Ovary (tissue), 3 donors: ENCODE results near the gene SERTM2.

Source experiments
- EP300 ChIP-seq: sonication (generic); formaldehyde crosslinking; IDR thresholded peaks from one replicate; pipeline ENCODE4 v1.6.1; 2017; ENCODE audit warnings: antibody characterized with exemption
- POLR2A ChIP-seq: fragments of 450-650 bp; IDR thresholded peaks from one replicate; pipeline ENCODE4 v1.6.1; 2017; ENCODE audit warnings: antibody characterized with exemption, mild to moderate bottlenecking, moderate library complexity
- TF ChIP-seq, protein P1 (sequence below), 3 donors: fragments of 450-650 bp in 2 of 3; fragments of 200-600 bp in 1 of 3; IDR thresholded peaks; one replicate each; pipeline versions ENCODE4 v1.5.1 to v1.8.0; 2016 to 2022; ENCODE audit warnings: antibody characterized with exemption in 3 of 3, mild to moderate bottlenecking in 1 of 3
- donor health status: DM: no; HTN: no; CAD: no.

DNA sequence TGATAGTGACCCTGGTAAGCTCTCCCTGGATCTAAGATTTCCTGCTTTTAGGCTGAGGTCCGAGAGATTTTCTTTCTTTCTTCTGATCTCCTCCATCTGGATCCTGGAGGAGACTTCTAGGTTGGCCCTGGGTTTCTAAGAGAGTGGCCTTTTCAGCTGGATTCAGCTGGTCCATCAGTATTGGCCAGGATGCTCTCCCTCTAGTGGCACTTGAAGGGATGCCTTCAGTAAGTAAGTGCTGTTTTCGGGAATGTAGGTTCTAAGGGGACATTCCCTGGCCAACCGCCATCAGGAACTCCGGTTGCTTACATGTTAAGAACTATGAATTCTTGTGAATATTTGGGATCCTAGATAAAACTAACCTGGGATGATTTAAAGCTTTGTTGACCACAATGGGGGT is 56.9 kb downstream of the SERTM2 start:
- TF ChIP-seq, protein P1, sequence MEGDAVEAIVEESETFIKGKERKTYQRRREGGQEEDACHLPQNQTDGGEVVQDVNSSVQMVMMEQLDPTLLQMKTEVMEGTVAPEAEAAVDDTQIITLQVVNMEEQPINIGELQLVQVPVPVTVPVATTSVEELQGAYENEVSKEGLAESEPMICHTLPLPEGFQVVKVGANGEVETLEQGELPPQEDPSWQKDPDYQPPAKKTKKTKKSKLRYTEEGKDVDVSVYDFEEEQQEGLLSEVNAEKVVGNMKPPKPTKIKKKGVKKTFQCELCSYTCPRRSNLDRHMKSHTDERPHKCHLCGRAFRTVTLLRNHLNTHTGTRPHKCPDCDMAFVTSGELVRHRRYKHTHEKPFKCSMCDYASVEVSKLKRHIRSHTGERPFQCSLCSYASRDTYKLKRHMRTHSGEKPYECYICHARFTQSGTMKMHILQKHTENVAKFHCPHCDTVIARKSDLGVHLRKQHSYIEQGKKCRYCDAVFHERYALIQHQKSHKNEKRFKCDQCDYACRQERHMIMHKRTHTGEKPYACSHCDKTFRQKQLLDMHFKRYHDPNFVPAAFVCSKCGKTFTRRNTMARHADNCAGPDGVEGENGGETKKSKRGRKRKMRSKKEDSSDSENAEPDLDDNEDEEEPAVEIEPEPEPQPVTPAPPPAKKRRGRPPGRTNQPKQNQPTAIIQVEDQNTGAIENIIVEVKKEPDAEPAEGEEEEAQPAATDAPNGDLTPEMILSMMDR (IDR thresholded peaks at IDR 0.05): no peak
- TF ChIP-seq EP300: no peak
- TF ChIP-seq POLR2A: no peak
